H1 (cell line): Measurements from ENCODE around the gene IER3IP1. TPM values are rescaled to one million over a fixed set of nuclear protein-coding genes. Genes with fewer than 3 reads are reported as not detected.
"Not testable (repeated sequence)": the region's sequence is repeated elsewhere in the genome, so short reads cannot be mapped to it uniquely, and the experiment has no call there.

ENCODE experiments used
- CTCF ChIA-PET: fragments of 300-600 bp; sonication (Branson Sonifier 250); formaldehyde crosslinking; loops from one replicate; lab custom pipeline; 2021; ENCODE audit not compliant: partially characterized antibody; lab: Charles Lee
- POLR2A ChIA-PET: fragments of 300-600 bp; sonication (Branson Sonifier 250); formaldehyde crosslinking; loops from one replicate; lab custom pipeline; 2021; ENCODE audit warnings: inconsistent platforms; ENCODE audit not compliant: partially characterized antibody; lab: Charles Lee
- DNase-seq, 2 experiments: peaks; one replicate each; pipeline versions ENCODE4 v3.0.0 to v3.0.0-alpha.2; 2010 to 2022; ENCODE audit warnings: low spot score in 2 of 2, low read depth in 1 of 2, mixed read lengths in 1 of 2
- FAIRE-seq: peaks from 2 replicates; lab custom pipeline; 2011; peaks lifted over from hg19 to GRCh38; lab: Jason Lieb, UNC
- H2AFZ ChIP-seq: 2 replicates; pipeline ENCODE4 v1.8.1; 2012; ENCODE audit warnings: low read length, inconsistent platforms
- H2AK5ac ChIP-seq: 2 replicates; pipeline ENCODE4 v1.6.1; 2013; ENCODE audit warnings: low read depth, low read length
- H2BK120ac ChIP-seq: replicated peaks from 2 replicates; pipeline ENCODE3; 2013; ENCODE audit warnings: low read depth, low read length, inconsistent platforms
- H2BK12ac ChIP-seq: 2 replicates; pipeline ENCODE4 v1.6.1; 2013; ENCODE audit warnings: low read depth, low read length
- H2BK15ac ChIP-seq: 2 replicates; pipeline ENCODE4 v1.6.1; 2013; ENCODE audit warnings: low read length
- H2BK20ac ChIP-seq: 2 replicates; pipeline ENCODE4 v1.6.1; 2013; ENCODE audit warnings: low read length
- H2BK5ac ChIP-seq: 2 replicates; pipeline ENCODE4 v1.6.1; 2013; ENCODE audit warnings: low read depth, low read length
- H3K14ac ChIP-seq: 2 replicates; pipeline ENCODE4 v1.6.1; 2013; ENCODE audit warnings: inconsistent platforms; ENCODE audit not compliant: insufficient read length
- H3K18ac ChIP-seq: 2 replicates; pipeline ENCODE4 v1.6.1; 2013; ENCODE audit warnings: low read length; ENCODE audit errors: extremely low read depth
- H3K23ac ChIP-seq: 2 replicates; pipeline ENCODE4 v1.6.1; 2013; ENCODE audit warnings: inconsistent platforms; ENCODE audit not compliant: insufficient read length
- H3K23me2 ChIP-seq: 2 replicates; pipeline ENCODE4 v1.6.1; 2013; ENCODE audit warnings: low read depth, low read length
- H3K27ac ChIP-seq: 2 replicates; pipeline ENCODE4 v1.6.1; 2011; ENCODE audit warnings: low read depth, low read length, inconsistent platforms
- H3K27me3 ChIP-seq, 4 experiments: replicated peaks in 1 of 4; 1 replicate in 1 of 4; 2 replicates in 3 of 4; pipeline versions ENCODE4 v1.6.1 to v1.8.1; 2011 to 2013; ENCODE audit warnings: low read length in 3 of 4, mild to moderate bottlenecking in 3 of 4, inconsistent platforms in 2 of 4, mixed read lengths in 2 of 4, moderate library complexity in 1 of 4; ENCODE audit not compliant: control insufficient read depth in 3 of 4, insufficient read depth in 3 of 4; ENCODE audit errors: extremely low read depth in 1 of 4
- H3K36me3 ChIP-seq, 4 experiments: 2 replicates each; pipeline versions ENCODE4 v1.6.1 to v1.8.1; 2011 to 2013; ENCODE audit warnings: mild to moderate bottlenecking in 4 of 4, low read length in 3 of 4, moderate library complexity in 2 of 4, control low read depth in 1 of 4, inconsistent platforms in 1 of 4; ENCODE audit not compliant: insufficient read depth in 4 of 4, control insufficient read depth in 2 of 4
- H3K4ac ChIP-seq: replicated peaks from 2 replicates; pipeline ENCODE3; 2013; ENCODE audit warnings: low read length, low read depth, mixed read lengths, inconsistent platforms; ENCODE audit not compliant: insufficient read length
- H3K4me1 ChIP-seq, 4 experiments: replicated peaks in 1 of 4; 1 replicate in 1 of 4; 2 replicates in 3 of 4; pipeline versions ENCODE4 v1.6.1 to v1.8.1; 2011 to 2013; ENCODE audit warnings: low read length in 3 of 4, inconsistent platforms in 2 of 4, mixed read lengths in 1 of 4; ENCODE audit not compliant: insufficient read depth in 4 of 4, control insufficient read depth in 3 of 4
- H3K4me2 ChIP-seq, 2 experiments: 2 replicates each; pipeline versions ENCODE4 v1.6.1 to v1.8.1; 2011 to 2013; ENCODE audit warnings: low read depth in 2 of 2, low read length in 2 of 2, control low read depth in 1 of 2, inconsistent platforms in 1 of 2, mild to moderate bottlenecking in 1 of 2; ENCODE audit not compliant: insufficient read depth in 1 of 2
- H3K4me3 ChIP-seq, 4 experiments: fragments of 200-600, 300-600 bp in 1 of 4; sonication (generic), shearing (Covaris generic), sonication (Bioruptor Twin) in 1 of 4; 2 replicates each; pipeline versions ENCODE4 v1.5.1 to v1.8.1; 2011 to 2016; ENCODE audit warnings: low read length in 4 of 4, low read depth in 3 of 4, control low read depth in 2 of 4, inconsistent platforms in 2 of 4, mild to moderate bottlenecking in 2 of 4, mixed read lengths in 1 of 4, moderate library complexity in 1 of 4; ENCODE audit not compliant: insufficient read depth in 2 of 4; ENCODE audit errors: extremely low read depth in 1 of 4
- H3K56ac ChIP-seq: replicated peaks from 2 replicates; pipeline ENCODE3; 2013; ENCODE audit warnings: low read depth, mild to moderate bottlenecking, mixed read lengths, low read length, inconsistent platforms; ENCODE audit not compliant: insufficient read length
- H3K79me1 ChIP-seq: 2 replicates; pipeline ENCODE4 v1.6.1; 2013; ENCODE audit warnings: low read depth, low read length, control low read depth
- H3K79me2 ChIP-seq, 2 experiments: 2 replicates each; pipeline versions ENCODE4 v1.6.1 to v1.8.1; 2012 to 2013; ENCODE audit warnings: low read length in 2 of 2, mild to moderate bottlenecking in 2 of 2, inconsistent platforms in 1 of 2; ENCODE audit not compliant: insufficient read depth in 2 of 2, control insufficient read depth in 1 of 2
- H3K9ac ChIP-seq, 4 experiments: replicated peaks in 1 of 4; 1 replicate in 1 of 4; 2 replicates in 3 of 4; pipeline versions ENCODE4 v1.6.1 to v1.8.1; 2011 to 2013; ENCODE audit warnings: low read depth in 3 of 4, low read length in 3 of 4, control low read depth in 2 of 4, mild to moderate bottlenecking in 2 of 4, moderate library complexity in 2 of 4, inconsistent platforms in 1 of 4; ENCODE audit errors: extremely low read depth in 1 of 4
- H3K9me3 ChIP-seq, 2 experiments: 2 replicates each; pipeline versions ENCODE4 v1.6.1 to v1.8.1; 2012 to 2013; ENCODE audit warnings: mild to moderate bottlenecking in 2 of 2, moderate library complexity in 2 of 2, control low read depth in 1 of 2, inconsistent platforms in 1 of 2, low read depth in 1 of 2, low read length in 1 of 2, mixed read lengths in 1 of 2; ENCODE audit not compliant: insufficient read depth in 2 of 2
- H4K20me1 ChIP-seq, 2 experiments: replicated peaks in 1 of 2; 2 replicates each; pipeline versions ENCODE3 to v1.8.1; 2011 to 2013; ENCODE audit warnings: inconsistent platforms in 2 of 2, low read length in 2 of 2, mild to moderate bottlenecking in 1 of 2; ENCODE audit not compliant: insufficient read depth in 2 of 2, control insufficient read depth in 1 of 2
- H4K5ac ChIP-seq: 2 replicates; pipeline ENCODE4 v1.6.1; 2013; ENCODE audit warnings: low read length, low read depth, mixed read lengths, inconsistent platforms; ENCODE audit not compliant: insufficient read length
- H4K8ac ChIP-seq: 2 replicates; pipeline ENCODE4 v1.8.0; 2013; ENCODE audit warnings: mild to moderate bottlenecking, moderate library complexity, low read length, inconsistent platforms; ENCODE audit not compliant: insufficient read depth; ENCODE audit errors: extremely low read depth
- H4K91ac ChIP-seq: replicated peaks from 2 replicates; pipeline ENCODE3; 2013; ENCODE audit warnings: low read length, mixed read lengths, inconsistent platforms; ENCODE audit not compliant: insufficient read length
- WGBS, 2 experiments: shearing (Covaris generic) in 1 of 2; methylation state at CpG; one replicate each; pipeline versions ENCODE4 v1.1.6 to v1.1.7; 2013 to 2015; ENCODE audit warnings: low lambda C conversion rate in 2 of 2, mixed read lengths in 2 of 2, inconsistent platforms in 1 of 2, low coverage in 1 of 2, missing lambda C conversion rate in 1 of 2; ENCODE audit not compliant: insufficient replicate concordance in 2 of 2, insufficient coverage in 1 of 2, insufficient read length in 1 of 2; ENCODE audit errors: extremely low coverage in 1 of 2, missing lambda C conversion rate in 1 of 2; 5-methylcytosine and 5-hydroxymethylcytosine counted together
- polyA plus RNA-seq, 7 experiments: library from polyadenylated mRNA; depleted of rRNA in 3 of 7; stranded (reverse) in 5 of 7; unstranded in 2 of 7; fragments of >200 nt in 5 of 7; fragments of 200-250 nt in 2 of 7; gene quantifications; 1 replicate in 5 of 7; 2 replicates in 1 of 7; 4 replicates in 1 of 7; pipeline versions ENCODE4 v1.2.1 to v1.2.3, GENCODE V29; 2011 to 2013; ENCODE audit warnings: missing spikeins in 2 of 7, mixed read lengths in 2 of 7
- total RNA-seq: library from RNA; stranded (reverse); fragmentation: NEBNext Ultra II Directional; extraction: Animal tissue kit (Norgen Biotek cat#: 25700); gene quantifications from 2 replicates; pipeline ENCODE4 v1.2.1, GENCODE V29; 2021

The IER3IP1 gene
- total and polyA plus RNA-seq, 2 of the 8 experiments (the other 6 are each of a cell fraction or from before 2014, with no cell fraction given), result 6.0 to 8.5 TPM

- not testable (repeated sequence) for H3K4me2 ChIP-seq, H4K20me1 ChIP-seq, H3K14ac ChIP-seq, H3K79me2 ChIP-seq, H4K8ac ChIP-seq, DNase-seq, H3K18ac ChIP-seq, H2BK120ac ChIP-seq, H3K36me3 ChIP-seq, H3K23ac ChIP-seq, H2AFZ ChIP-seq, H3K23me2 ChIP-seq, FAIRE-seq, H3K4me3 ChIP-seq, H3K27ac ChIP-seq, H4K5ac ChIP-seq, H2BK15ac ChIP-seq, H2BK12ac ChIP-seq, H2BK5ac ChIP-seq, H4K91ac ChIP-seq, H3K4me1 ChIP-seq, H3K9ac ChIP-seq, H3K56ac ChIP-seq, H3K79me1 ChIP-seq, H3K27me3 ChIP-seq, H2BK20ac ChIP-seq, H3K4ac ChIP-seq, H2AK5ac ChIP-seq
- POLR2A ChIA-PET, result interaction anchor here (0.6 kb wide), 1 partner anchor 18 kb away, joined by 3 read pairs; no protein-coding TSS in a partner anchor
- H3K9me3 ChIP-seq, result peaks cover 14 to 16% of the 10 kb centered on the region in 2 experiments
- CTCF ChIA-PET, result interaction anchor here (1.1 to 1.4 kb wide), 2 partner anchors 9 to 68 kb away, joined by 3 read pairs; no protein-coding TSS in a partner anchor
- WGBS, 2 experiments, result 82% methylated on average over 5 of the region's 5 CpGs; no CpG with 5 or more reads in 1 of the 2 experiments
Measured at GRCh38 chr18:47182156-47182555, 6.0 kb upstream of the IER3IP1 start.
